GM19239 (cell line): ENCODE results near the gene GNAO1.
"Not testable (repeated sequence)": the region's sequence is repeated elsewhere in the genome, so short reads cannot be mapped to it uniquely, and the experiment has no call there.

Experiments used
- DNase-seq: peaks from one replicate; pipeline ENCODE4 v3.0.0; 2011; ENCODE audit warnings: low spot score; ENCODE audit not compliant: insufficient read length
- FAIRE-seq: peaks from 2 replicates; lab custom pipeline; 2011; peaks lifted over from hg19 to GRCh38; lab: Jason Lieb, UNC

GNAO1 gene

GRCh38 chr16:56372013-56372634, 180.8 kb downstream of the GNAO1 start:
- no peak for DNase-seq
- no peak for FAIRE-seq

DNA sequence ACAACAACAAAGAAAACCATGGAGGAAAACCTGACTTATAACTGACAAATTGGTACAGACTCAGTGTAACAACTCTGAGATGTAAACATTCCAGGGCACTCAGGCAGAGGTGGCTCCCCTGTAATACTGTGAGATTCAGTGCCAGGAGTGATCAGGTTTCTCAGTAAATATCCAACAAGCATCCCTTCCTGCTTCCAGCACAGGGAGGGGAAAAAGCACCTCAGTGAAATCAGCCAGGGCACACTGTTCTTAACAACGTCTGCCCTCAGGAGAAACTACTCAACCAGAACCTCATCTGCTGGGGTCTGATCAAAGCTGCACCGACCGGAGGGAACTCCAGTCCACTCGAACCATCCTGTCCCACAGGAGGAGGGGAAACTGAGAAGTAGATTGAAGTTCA, 181.7 kb downstream of the GNAO1 start:
- DNase-seq (no peak), FAIRE-seq (no peak)

DNA sequence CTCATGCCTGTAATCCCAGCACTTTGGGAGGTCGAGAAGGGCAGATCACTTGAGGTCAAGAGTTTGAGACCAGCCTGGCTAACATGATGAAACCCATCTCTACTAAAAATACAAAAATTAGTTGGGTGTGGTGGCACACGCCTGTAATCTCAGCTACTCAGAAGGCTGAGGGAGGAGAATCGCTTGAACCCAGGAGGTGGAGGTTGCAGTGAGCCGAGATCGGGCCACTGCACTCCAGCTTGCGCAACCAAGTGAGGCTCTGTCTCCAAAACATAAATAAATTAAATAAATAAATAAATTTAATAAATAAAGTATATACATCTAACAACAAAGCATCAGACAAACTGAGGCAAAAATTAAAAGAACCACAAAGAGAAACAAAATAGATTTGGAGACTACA, 184.5 kb downstream of the GNAO1 start:
- not testable (repeated sequence) for DNase-seq, FAIRE-seq

DNA sequence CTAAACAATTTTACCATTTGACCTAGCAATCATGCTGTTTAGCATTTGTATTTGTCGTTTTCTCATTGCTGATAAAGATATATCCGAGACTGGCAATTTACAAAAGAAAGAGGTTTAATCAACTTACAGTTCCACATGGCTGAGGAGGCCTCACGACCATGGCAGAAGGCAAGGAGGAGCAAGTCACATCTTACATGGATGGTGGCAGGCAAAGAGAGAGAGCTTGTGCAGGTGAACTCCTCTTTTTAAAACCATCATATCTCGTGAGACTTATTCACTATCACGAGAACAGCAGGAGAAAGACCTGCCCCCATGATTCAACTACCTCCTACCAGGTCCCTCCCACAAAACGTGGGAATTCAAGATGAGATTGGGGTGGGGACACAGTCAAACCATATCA, 187.8 kb downstream of the GNAO1 start:
- not testable (repeated sequence) for FAIRE-seq, DNase-seq

GRCh38 chr16:56380778-56381485, 189.6 kb downstream of the GNAO1 start:
- not testable (repeated sequence) for DNase-seq, FAIRE-seq

GRCh38 chr16:56382459-56382858, 191.2 kb downstream of the GNAO1 start:
- DNase-seq (no peak), FAIRE-seq (no peak)

DNA sequence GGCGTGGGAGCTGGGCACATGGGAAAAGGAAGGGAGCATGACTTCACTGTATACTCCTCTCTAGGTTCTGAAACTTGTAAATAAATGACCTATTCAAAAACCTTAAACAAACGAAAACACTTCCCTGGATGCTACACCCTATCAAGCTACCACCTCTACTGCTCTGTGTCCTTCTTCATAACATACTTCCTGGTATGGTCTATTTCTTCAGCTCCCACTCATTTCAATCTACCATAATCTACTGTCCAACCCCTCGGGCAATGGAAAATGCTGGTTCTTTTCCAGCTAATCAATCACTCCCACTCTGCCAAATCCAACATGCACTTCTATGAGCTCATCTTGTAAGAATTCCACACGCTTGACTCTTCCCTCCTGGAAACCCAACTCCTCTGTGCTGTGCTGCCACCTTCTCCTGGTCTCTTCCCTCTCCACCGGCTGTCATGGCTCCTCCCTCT, 191.6 kb downstream of the GNAO1 start:
- DNase-seq: no peak
- no peak for FAIRE-seq

GRCh38 chr16:56384074-56384721, 192.9 kb downstream of the GNAO1 start:
- DNase-seq (no peak), FAIRE-seq (no peak)

GRCh38 chr16:56387396-56387795, 196.1 kb downstream of the GNAO1 start:
- DNase-seq: no peak
- FAIRE-seq: no peak

GRCh38 chr16:56388209-56388608, 196.9 kb downstream of the GNAO1 start:
- DNase-seq (no peak), FAIRE-seq (no peak)

DNA sequence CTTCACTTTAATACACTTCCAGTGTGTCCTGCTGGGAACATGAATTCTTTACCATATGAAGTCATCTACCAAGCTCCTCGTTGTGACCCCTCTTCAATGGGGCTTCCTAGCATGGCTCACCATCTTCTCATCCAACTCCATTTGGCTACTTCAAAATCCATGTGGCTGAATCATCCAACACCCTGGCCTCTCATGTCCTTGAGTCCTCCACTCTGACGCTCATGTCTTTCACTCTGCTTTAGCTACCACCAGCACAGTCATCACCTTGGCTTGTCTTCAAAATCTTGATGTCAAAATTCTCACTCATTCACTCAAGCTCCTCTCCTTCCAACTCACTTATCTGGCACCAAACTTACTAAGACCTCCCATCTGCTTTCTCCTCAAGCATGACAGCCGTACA, 198.3 kb downstream of the GNAO1 start:
- FAIRE-seq (no peak), DNase-seq (no peak)

- not testable (repeated sequence) for FAIRE-seq, DNase-seq
Measured at GRCh38 chr16:56396724-56397123, 205.4 kb downstream of the GNAO1 start.

DNA sequence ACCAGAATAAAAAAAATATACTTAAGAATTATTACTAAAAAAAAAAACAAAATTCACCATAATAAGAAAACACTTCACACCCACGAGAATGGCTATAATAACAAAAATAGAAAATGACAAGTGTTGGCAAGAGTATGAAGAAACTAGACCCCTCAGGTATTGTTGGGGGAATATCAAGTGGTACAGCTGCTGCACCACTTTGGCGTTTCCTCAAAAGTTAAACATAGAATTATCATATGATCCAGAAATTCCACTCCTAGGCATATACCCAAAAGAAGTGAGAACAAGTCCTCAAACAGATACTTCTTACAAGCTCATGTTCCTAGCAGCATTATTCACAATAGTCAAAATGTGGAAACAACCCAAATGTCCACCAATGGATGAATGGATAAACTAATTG, 207.8 kb downstream of the GNAO1 start:
- FAIRE-seq: no peak
- no peak for DNase-seq

GRCh38 chr16:56399486-56399885, 208.2 kb downstream of the GNAO1 start:
- no peak for FAIRE-seq
- no peak for DNase-seq

GRCh38 chr16:56400458-56400857, 209.2 kb downstream of the GNAO1 start:
- DNase-seq (no peak), FAIRE-seq (no peak)

- DNase-seq (no peak), FAIRE-seq (no peak)
Measured at GRCh38 chr16:56401482-56401881, 210.2 kb downstream of the GNAO1 start.

DNA sequence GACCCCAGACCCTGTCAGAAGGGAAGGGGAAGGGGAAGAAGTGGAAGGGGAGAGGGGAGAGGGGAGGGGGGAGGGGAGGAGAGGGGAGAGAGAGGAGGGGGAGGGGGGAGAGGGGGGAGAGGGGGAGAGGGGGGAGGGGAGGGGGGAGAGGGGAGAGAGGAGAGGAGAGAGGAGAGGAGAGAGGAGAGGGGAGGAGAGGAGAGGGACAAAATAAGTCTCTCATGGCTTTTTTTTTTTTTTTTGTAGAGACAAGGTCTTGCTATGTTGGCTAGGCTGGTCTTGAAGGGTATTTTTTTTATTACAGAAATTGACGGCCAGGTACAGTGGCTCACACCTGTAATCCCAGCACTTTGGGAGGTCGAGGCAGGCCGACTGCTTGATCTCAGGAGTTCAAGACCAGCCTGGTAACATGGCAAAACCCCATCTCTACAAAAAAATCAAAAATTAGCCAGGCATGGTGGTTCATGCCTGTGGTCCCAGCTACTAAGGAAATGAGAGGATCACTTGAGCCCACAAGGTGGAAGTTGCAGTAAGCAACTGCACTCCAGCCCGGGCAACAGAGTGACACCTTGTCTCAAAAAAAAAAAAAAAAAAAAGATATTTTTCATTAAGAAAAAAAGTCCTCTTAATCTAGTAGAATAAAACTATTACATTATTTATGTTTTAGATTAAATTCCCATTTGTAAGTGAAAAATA, 214.8 kb downstream of the GNAO1 start:
- DNase-seq (no peak), FAIRE-seq (no peak)
